GM21515 (cell line): ENCODE data around the gene RAB44.

ENCODE experiments used
- ATAC-seq: cut with Tn5 transposase; IDR thresholded peaks from one replicate; pipeline ENCODE4 v1.9.1; 2021; ENCODE audit not compliant: unreplicated experiment

Gene RAB44

GRCh38 chr6:36685166-36685924 lies 12.3 kb upstream of the RAB44 start:
- ATAC-seq = no peak

DNA sequence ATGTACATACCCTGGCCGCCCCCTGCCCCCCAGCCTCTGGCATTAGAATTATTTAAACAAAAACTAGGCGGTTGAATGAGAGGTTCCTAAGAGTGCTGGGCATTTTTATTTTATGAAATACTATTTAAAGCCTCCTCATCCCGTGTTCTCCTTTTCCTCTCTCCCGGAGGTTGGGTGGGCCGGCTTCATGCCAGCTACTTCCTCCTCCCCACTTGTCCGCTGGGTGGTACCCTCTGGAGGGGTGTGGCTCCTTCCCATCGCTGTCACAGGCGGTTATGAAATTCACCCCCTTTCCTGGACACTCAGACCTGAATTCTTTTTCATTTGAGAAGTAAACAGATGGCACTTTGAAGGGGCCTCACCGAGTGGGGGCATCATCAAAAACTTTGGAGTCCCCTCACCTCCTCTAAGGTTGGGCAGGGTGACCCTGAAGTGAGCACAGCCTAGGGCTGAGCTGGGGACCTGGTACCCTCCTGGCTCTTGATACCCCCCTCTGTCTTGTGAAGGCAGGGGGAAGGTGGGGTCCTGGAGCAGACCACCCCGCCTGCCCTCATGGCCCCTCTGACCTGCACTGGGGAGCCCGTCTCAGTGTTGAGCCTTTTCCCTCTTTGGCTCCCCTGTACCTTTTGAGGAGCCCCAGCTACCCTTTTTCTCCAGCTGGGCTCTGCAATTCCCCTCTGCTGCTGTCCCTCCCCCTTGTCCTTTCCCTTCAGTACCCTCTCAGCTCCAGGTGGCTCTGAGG lies 11.5 kb upstream of the RAB44 start:
- no peak for ATAC-seq

GRCh38 chr6:36686668-36687513 lies 10.7 kb upstream of the RAB44 start:
- no peak for ATAC-seq

DNA sequence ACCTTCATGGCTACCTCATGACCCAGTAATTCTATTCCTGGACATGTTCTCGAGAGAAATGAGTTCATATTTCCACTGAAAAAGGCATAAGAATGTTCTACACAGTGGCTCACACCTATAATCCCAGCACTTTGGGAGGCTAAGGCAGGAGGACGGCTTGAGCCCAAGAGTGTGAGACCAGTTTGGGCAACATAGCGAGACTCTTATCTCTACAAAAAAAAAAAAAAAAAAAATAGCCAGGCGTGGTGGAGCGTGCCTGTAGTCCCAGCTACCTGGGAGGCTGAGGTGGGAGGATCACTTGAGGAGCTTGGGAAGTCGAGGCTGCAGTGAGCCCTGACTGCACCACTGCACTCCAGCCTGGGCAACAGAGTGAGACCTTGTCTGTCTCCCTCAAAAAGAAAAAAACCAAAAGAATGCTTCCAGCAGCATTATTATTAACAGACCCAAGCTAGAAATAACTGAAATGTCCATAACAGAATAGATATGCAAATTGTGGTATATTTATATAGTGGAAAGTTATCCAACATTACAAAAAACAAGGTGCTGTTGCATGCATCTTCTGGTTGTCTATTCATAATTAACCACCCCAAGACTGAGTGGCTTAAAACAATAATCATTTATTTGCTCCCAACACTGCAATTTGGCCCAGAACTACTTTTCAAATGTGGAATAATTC lies 9.4 kb upstream of the RAB44 start:
- no peak for ATAC-seq

DNA sequence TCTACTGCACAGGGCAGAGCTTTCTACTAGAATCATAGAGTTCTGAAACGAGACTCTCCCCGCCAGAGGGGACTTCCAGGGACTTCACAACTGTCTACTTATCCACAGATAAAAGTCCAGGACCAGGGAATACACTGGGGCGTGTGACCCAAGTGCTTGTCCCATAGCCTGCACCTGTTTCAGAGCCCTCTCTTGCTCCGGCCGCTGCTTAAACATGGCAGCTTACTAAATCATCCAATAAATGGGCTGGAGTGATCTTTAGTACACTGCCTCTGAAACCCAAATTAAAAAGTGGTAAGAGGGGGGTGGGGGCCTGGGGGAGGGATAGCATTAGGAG lies 8.9 kb upstream of the RAB44 start:
- no peak for ATAC-seq

DNA sequence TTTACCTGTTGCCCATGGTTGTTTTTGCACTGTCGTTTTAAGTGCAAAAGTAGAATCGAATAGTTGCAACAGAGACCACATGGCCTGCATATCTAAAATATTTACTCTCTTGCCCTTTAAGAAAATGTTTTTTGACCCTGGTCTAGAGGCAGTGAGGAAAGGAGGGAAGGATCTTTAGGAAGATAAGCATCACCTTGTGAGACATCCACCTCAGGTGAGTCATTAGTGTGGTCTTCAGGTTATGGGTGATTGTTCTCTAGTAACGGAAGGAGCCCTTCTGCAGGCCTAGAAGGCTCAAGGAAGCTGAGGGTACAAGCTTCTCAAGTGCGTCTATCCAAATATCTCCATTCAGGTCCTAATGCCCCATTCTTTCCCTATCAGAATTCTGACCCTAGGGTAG lies 6.6 kb upstream of the RAB44 start:
- ATAC-seq = no peak

GRCh38 chr6:36691612-36692011 lies 6.0 kb upstream of the RAB44 start:
- ATAC-seq = no peak

GRCh38 chr6:36692220-36692619 lies 5.4 kb upstream of the RAB44 start:
- peak; percentile 43 for ATAC-seq

DNA sequence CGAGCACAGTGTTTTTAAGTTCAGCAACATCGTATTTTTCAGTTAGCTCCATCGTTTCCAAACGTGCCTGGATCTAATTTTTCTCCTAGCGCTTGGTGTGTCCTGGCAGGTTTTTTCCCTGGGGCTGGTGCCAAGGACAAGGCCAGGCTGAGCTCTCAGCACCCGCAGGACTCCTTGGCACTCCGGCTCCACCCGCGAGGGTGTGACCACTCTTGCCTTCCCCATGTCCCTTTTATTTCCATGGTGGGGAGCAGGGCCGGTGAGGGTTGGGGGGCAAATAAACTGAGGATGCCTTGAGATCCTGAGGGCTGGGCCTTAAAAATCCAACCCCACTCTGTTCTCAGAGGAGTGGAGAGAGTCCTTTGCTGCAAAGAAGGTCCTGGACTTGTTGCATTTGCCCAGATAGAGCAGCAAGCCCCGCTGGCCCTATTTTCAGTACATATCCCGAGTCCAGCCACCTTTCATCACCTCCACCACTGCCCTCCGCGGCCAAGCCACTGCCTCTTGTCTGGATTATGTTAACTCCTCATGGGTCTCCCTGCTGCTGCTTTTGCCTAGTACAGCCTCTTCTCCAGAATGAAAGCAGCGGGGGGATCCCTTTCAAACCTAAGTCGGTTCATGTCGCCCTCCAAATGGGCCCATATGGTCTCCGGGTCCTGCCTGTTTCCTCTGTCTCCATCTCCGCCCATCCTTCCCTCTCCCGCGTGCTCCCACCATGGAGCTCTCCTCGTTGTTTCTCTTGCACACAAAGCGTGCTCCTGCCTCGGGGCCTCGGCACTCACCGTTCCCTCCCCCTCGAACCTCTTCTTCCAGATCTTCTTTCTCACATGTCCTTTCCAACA lies 4.5 kb upstream of the RAB44 start:
- ATAC-seq = no peak

DNA sequence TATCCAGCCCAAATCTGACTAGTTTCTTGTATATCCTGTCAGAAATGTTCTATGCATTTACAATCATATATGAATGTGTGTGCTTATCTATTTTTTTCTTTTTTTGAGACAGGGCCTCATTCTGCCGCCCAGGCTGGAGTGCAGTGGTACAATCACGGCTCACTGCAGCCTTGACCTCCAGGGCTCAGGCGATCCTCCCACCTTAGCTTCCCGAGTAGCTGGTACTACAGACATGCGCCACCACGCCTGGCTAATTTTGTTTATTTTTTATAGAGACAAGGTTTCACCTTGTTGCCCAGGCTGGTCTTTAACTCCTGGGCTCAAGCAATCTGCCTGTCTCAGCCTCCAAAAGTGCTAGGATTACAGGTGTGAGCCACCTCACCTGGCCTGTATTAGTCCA lies 3.0 kb upstream of the RAB44 start:
- ATAC-seq = no peak

DNA sequence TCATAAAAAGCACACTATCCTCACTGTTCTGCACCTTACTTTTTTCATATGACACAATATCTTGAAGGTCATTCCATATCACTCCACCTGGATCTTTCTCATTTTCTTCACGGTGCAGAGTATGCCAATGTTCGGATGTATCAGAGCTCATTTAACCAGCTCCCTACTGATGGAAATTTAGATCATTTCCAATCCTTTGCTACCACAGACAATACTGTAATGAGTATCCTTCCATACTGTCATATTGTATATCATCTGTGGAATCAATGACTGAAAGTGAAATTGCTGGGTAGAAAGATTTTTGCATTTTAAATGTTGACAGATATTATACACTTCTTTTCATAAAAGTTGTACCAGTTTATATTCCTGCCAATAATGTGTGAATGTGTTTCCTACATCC lies 2.2 kb upstream of the RAB44 start:
- ATAC-seq = no peak

GRCh38 chr6:36698196-36698595 lies 570 bp downstream of the RAB44 start:
- ATAC-seq = no peak

DNA sequence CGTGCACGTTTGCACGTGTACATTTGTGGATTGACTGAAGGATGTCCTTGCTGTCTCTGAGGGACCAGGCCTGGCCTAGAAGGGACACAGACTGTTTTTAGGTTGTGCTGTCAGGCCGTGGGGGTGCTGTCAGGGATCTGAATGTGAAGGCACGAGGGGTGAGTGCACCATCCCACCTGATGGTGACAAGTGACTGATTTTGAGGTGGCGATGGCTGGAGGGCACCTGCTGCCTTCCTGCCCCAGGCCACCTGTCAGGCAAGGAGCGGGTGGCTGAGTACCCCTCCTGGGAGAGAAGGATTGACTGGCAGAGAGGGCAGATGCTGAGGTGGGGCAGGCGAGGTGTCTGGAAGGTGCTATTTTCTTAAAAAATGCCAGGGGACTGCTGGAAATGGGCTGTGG lies 1.2 kb downstream of the RAB44 start:
- no peak for ATAC-seq

GRCh38 chr6:36699348-36699747 lies 1.7 kb downstream of the RAB44 start:
- ATAC-seq = no peak

GRCh38 chr6:36700071-36700812 lies 2.6 kb downstream of the RAB44 start:
- ATAC-seq = no peak

DNA sequence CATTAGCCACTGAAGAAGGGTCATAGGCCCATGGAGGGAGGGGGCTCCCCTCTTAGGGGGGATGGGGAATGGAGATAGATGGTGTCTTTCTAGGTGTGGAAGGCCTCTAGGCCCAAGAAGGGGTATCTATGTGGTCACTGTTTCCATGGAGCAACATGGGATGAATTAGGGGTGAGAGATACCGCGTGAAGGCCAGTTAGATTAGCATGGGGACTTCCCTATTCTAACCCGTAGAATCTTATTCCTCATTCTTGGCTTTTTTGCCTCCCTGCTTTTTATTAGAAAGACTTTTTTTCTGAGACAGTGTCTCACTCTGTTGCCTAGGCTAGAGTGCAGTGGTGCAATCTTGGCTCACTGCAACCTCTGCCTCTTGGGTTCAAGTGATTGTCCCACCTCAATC lies 3.2 kb downstream of the RAB44 start:
- no peak for ATAC-seq

- no peak for ATAC-seq
Observed at GRCh38 chr6:36701401-36701991, 3.9 kb downstream of the RAB44 start.

DNA sequence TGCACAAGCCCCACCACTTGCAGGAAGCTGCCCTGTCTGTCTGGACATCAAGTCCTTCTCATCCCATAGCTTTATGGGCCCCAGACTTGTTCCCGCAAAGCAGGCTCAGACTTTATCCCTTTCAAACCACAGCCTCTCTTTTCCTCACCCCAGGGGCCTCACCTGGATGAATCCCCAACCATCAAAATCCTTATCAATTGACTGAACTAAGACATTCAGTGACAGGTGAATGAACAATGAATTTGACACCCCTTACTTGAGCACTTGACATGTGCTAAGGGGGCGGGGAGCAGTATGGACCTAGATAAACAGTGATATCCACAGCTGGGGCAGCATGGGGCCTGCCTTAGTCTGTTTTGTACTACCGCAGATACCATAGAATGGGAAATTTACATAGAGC lies 5.0 kb downstream of the RAB44 start:
- no peak for ATAC-seq

DNA sequence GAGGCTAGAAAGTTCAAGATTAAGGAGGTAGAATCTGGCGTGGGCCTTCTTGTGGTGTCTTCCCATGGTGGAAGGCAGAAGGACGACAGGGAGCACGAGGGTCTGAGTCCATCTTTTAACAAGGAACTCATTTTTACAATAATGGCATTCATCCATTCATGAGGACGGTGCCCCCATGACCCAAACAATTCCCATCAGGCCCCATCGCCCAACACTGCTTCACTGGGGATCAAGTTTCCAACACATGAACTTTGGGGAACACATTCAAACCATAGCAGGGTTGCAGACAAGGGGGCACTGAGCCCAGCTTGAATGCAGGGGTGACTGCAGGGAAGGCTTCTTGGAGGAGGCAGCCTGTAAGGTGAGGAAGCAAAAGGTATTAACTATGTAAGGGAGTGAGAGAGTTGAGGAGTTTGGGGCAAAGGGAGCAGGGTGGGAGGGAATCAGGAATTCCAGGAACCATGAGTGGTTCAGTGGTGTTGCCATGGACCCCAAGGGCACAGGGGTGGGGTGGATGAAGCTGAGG lies 5.5 kb downstream of the RAB44 start:
- no peak for ATAC-seq
